T-helper 2 cell treated with Interferon-gamma antibody and Interleukin-4, amounts not matched to agents 5 μg/mL and 100 μg/mL, for 36 hours (primary cell): Measurements from ENCODE around the gene ATPAF2.

Experiments
- DNase-seq: peaks from one replicate; pipeline ENCODE4 v3.0.0; 2021; ENCODE audit warnings: low spot score
- H3K27ac Mint-ChIP-seq: one replicate; pipeline ENCODE4 v1.8.0; 2021; ENCODE audit warnings: mild to moderate bottlenecking, mixed read lengths
- H3K27me3 Mint-ChIP-seq: one replicate; pipeline ENCODE4 v1.8.0; 2021; ENCODE audit warnings: low read depth, mixed read lengths
- H3K36me3 Mint-ChIP-seq: one replicate; pipeline ENCODE4 v1.8.0; 2021; ENCODE audit warnings: low read depth, mixed read lengths
- H3K4me1 Mint-ChIP-seq: one replicate; pipeline ENCODE4 v1.8.0; 2021; ENCODE audit warnings: low read depth, mixed read lengths
- H3K4me3 Mint-ChIP-seq: one replicate; pipeline ENCODE4 v1.8.0; 2022; ENCODE audit warnings: mild to moderate bottlenecking, moderate library complexity, mixed read lengths
- H3K9me3 Mint-ChIP-seq: one replicate; pipeline ENCODE4 v1.8.0; 2021; ENCODE audit warnings: mixed read lengths

ATPAF2 gene

GRCh38 chr17:17981330-17981729 is 57.6 kb downstream of the ATPAF2 start:
- Mint-ChIP-seq H3K27ac (no peak overlapping the region), H3K4me3 (no peak overlapping the region), H3K27me3 (no peaks in the 10 kb centered on the region), H3K36me3 (no peaks in the 10 kb centered on the region), H3K4me1 (no peaks in the 10 kb centered on the region), H3K9me3 (no peaks in the 10 kb centered on the region)
- no peak for DNase-seq

GRCh38 chr17:17979778-17980177 is 59.2 kb downstream of the ATPAF2 start:
- Mint-ChIP-seq H3K36me3 (no peaks in the 10 kb centered on the region), H3K9me3 (no peaks in the 10 kb centered on the region), H3K4me3 (no peak overlapping the region), H3K27ac (no peak overlapping the region), H3K4me1 (no peaks in the 10 kb centered on the region), H3K27me3 (no peaks in the 10 kb centered on the region)
- no peak for DNase-seq

- H3K36me3 Mint-ChIP-seq: no peaks in the 10 kb centered on the region
- DNase-seq: no peak
- H3K27me3 Mint-ChIP-seq: no peaks in the 10 kb centered on the region
- H3K4me3 Mint-ChIP-seq: no peak overlapping the region
- H3K4me1 Mint-ChIP-seq: no peaks in the 10 kb centered on the region
- H3K9me3 Mint-ChIP-seq: no peaks in the 10 kb centered on the region
- no peak overlapping the region for H3K27ac Mint-ChIP-seq
Measured at GRCh38 chr17:17978481-17979424, 60.2 kb downstream of the ATPAF2 start.

- peaks cover 2% of the 10 kb centered on the region for H3K36me3 Mint-ChIP-seq
- H3K4me3 Mint-ChIP-seq: no peak overlapping the region
- H3K9me3 Mint-ChIP-seq: no peaks in the 10 kb centered on the region
- H3K4me1 Mint-ChIP-seq: peaks cover 1% of the 10 kb centered on the region
- H3K27ac Mint-ChIP-seq: no peak overlapping the region
- DNase-seq: no peak
- no peaks in the 10 kb centered on the region for H3K27me3 Mint-ChIP-seq
Measured at GRCh38 chr17:17976931-17977570, 61.9 kb downstream of the ATPAF2 start.

- Mint-ChIP-seq H3K36me3 (peaks cover 2% of the 10 kb centered on the region), H3K9me3 (no peaks in the 10 kb centered on the region), H3K4me3 (no peak overlapping the region), H3K27ac (no peak overlapping the region), H3K4me1 (peaks cover 11% of the 10 kb centered on the region), H3K27me3 (no peaks in the 10 kb centered on the region)
- no peak for DNase-seq
Measured at GRCh38 chr17:17975436-17975835, 63.5 kb downstream of the ATPAF2 start.

GRCh38 chr17:17972952-17973254 is 66.1 kb downstream of the ATPAF2 start:
- Mint-ChIP-seq H3K36me3 (peaks cover 2% of the 10 kb centered on the region), H3K27ac (peak overlapping the region; percentile 71), H3K4me1 (peaks cover 14% of the 10 kb centered on the region), H3K9me3 (no peaks in the 10 kb centered on the region), H3K27me3 (no peaks in the 10 kb centered on the region), H3K4me3 (peak overlapping the region; percentile 94)
- no peak for DNase-seq

GRCh38 chr17:17972126-17972951 is 66.6 kb downstream of the ATPAF2 start, which contains the start of the genes DRC3 and TOM1L2:
Gene DRC3, plus strand, starts transcription at chr17:17972862. Its CDS starts 4,737 bp downstream, at chr17:17977599.
Gene TOM1L2, minus strand, starts transcription at chr17:17972400. Its CDS starts 87 bp downstream, at chr17:17972313.
- Mint-ChIP-seq H3K4me3 (peak within 1 kb of the TSS; percentile 94), H3K9me3 (no peaks in the 10 kb centered on the region), H3K36me3 (peaks cover 2% of the 10 kb centered on the region), H3K27me3 (no peaks in the 10 kb centered on the region), H3K4me1 (peaks cover 14% of the 10 kb centered on the region), H3K27ac (peak within 1 kb of the TSS; percentile 95)
- DNase-seq: peak; percentile 100

GRCh38 chr17:17971431-17972125 is 67.4 kb downstream of the ATPAF2 start:
- Mint-ChIP-seq H3K36me3 (peaks cover 2% of the 10 kb centered on the region), H3K9me3 (no peaks in the 10 kb centered on the region), H3K27me3 (no peaks in the 10 kb centered on the region), H3K27ac (peak overlapping the region; percentile 60), H3K4me1 (peaks cover 19% of the 10 kb centered on the region), H3K4me3 (peak overlapping the region; percentile 75)
- peak; percentile 10 for DNase-seq

- no peak for DNase-seq
- Mint-ChIP-seq H3K27ac (peak overlapping the region; percentile 60), H3K27me3 (no peaks in the 10 kb centered on the region), H3K4me1 (peaks cover 23% of the 10 kb centered on the region), H3K4me3 (peak overlapping the region; percentile 75), H3K9me3 (no peaks in the 10 kb centered on the region), H3K36me3 (peaks cover 4% of the 10 kb centered on the region)
Measured at GRCh38 chr17:17970699-17971430, 68.1 kb downstream of the ATPAF2 start.
